Neural progenitor cell (in vitro differentiated cells): Measurements from ENCODE around the gene CGREF1. TPM values are rescaled to one million over a fixed set of nuclear protein-coding genes. Genes with fewer than 3 reads are reported as not detected.

ENCODE experiments used
- DNase-seq: peaks from one replicate; pipeline ENCODE4 v3.0.0-alpha.2; 2016; ENCODE audit warnings: low spot score
- H2AFZ ChIP-seq: fragments of 200-600 bp; sonication (generic); replicated peaks from 2 replicates; pipeline ENCODE4 v1.6.1; 2016; ENCODE audit warnings: antibody characterized with exemption
- H3F3A ChIP-seq: fragments of 200-600 bp; sonication (generic); 2 replicates; pipeline ENCODE4 v1.6.1; 2016; ENCODE audit warnings: antibody characterized with exemption, low read depth
- H3K27ac ChIP-seq: fragments of 200-600 bp; sonication (generic); 2 replicates; pipeline ENCODE4 v1.5.1; 2016; ENCODE audit warnings: mild to moderate bottlenecking
- H3K27me3 ChIP-seq: fragments of 200-600 bp; sonication (generic); 2 replicates; pipeline ENCODE4 v1.6.1; 2016; ENCODE audit warnings: mild to moderate bottlenecking, moderate library complexity
- H3K36me3 ChIP-seq: fragments of 200-600 bp; sonication (generic); 2 replicates; pipeline ENCODE4 v1.5.1; 2016
- H3K4me1 ChIP-seq: fragments of 200-600 bp; sonication (generic); 2 replicates; pipeline ENCODE4 v1.6.1; 2016; ENCODE audit warnings: mixed run types
- H3K4me2 ChIP-seq: fragments of 200-600 bp; sonication (generic); 2 replicates; pipeline ENCODE4 v1.6.1; 2016
- H3K4me3 ChIP-seq: fragments of 200-600 bp; sonication (generic); 2 replicates; pipeline ENCODE4 v1.5.1; 2016
- H3K79me2 ChIP-seq: fragments of 200-600 bp; sonication (generic); 2 replicates; pipeline ENCODE4 v1.6.1; 2016; ENCODE audit warnings: low read depth
- H3K9ac ChIP-seq: fragments of 200-600 bp; sonication (generic); 2 replicates; pipeline ENCODE4 v1.6.1; 2016
- H3K9me3 ChIP-seq: fragments of 200-600 bp; sonication (generic); 2 replicates; pipeline ENCODE4 v1.5.1; 2016; ENCODE audit warnings: low read depth
- H4K20me1 ChIP-seq: fragments of 200-600 bp; sonication (generic); 2 replicates; pipeline ENCODE4 v1.6.1; 2016; ENCODE audit warnings: low read depth
- H3K27ac Mint-ChIP-seq: 3 replicates; pipeline ENCODE4 v1.8.0; 2021; ENCODE audit warnings: mixed read lengths
- H3K27me3 Mint-ChIP-seq: 2 replicates; pipeline ENCODE4 v1.8.0; 2022; ENCODE audit warnings: low read depth, mild to moderate bottlenecking, inconsistent platforms, moderate library complexity, mixed read lengths; ENCODE audit not compliant: insufficient read depth
- H3K36me3 Mint-ChIP-seq: 3 replicates; pipeline ENCODE4 v1.8.0; 2021; ENCODE audit warnings: mixed read lengths
- H3K4me1 Mint-ChIP-seq: 3 replicates; pipeline ENCODE4 v1.8.0; 2021; ENCODE audit warnings: mixed read lengths
- H3K4me3 Mint-ChIP-seq: 3 replicates; pipeline ENCODE4 v1.8.0; 2021; ENCODE audit warnings: mild to moderate bottlenecking, moderate library complexity, mixed read lengths
- H3K9me3 Mint-ChIP-seq: 3 replicates; pipeline ENCODE4 v1.8.0; 2020; ENCODE audit warnings: mixed read lengths
- CTCF ChIP-seq: fragments of 200-600 bp; sonication (generic); IDR thresholded peaks from 2 replicates; pipeline ENCODE4 v1.5.1; 2017; ENCODE audit warnings: antibody characterized with exemption, mild to moderate bottlenecking
- EZH2 ChIP-seq: fragments of 200-600 bp; sonication (generic); IDR thresholded peaks from 2 replicates; pipeline ENCODE4 v1.6.1; 2017; ENCODE audit warnings: antibody characterized with exemption, mild to moderate bottlenecking, moderate library complexity
- EZH2phosphoT487 ChIP-seq: fragments of 200-600 bp; sonication (generic); IDR thresholded peaks from 2 replicates; pipeline ENCODE4 v1.6.1; 2017; ENCODE audit warnings: antibody characterized with exemption
- total RNA-seq: library from RNA; depleted of rRNA; stranded (reverse); fragments of >200 nt; gene quantifications from 2 replicates; pipeline ENCODE4 v1.2.3, GENCODE V29; 2015; ENCODE audit warnings: low replicate concordance

Gene CGREF1
- total RNA-seq, 1 donor from 2014 or later: 3.0 TPM

- no peak overlapping the region for H3K9ac ChIP-seq
- peak overlapping the region; percentile 84 for H3K4me2 ChIP-seq
- Mint-ChIP-seq H3K4me1 (peaks cover 56% of the 10 kb centered on the region), H3K36me3 (peaks cover 27% of the 10 kb centered on the region), H3K4me3 (peak overlapping the region; percentile 92), H3K27me3 (peaks cover 2% of the 10 kb centered on the region), H3K9me3 (no peaks in the 10 kb centered on the region), H3K27ac (no peak overlapping the region)
- peak overlapping the region; percentile 62 for H3K4me3 ChIP-seq
- H4K20me1 ChIP-seq: peaks cover 6% of the 10 kb centered on the region
- peaks cover 27% of the 10 kb centered on the region for H3F3A ChIP-seq
- peaks cover 20% of the 10 kb centered on the region for H3K79me2 ChIP-seq
- H3K36me3 ChIP-seq: no peaks in the 10 kb centered on the region
- H3K4me1 ChIP-seq: peaks cover 11% of the 10 kb centered on the region
- no peaks in the 10 kb centered on the region for H3K27me3 ChIP-seq
- H2AFZ ChIP-seq: peak overlapping the region; percentile 51
- no peaks in the 10 kb centered on the region for H3K9me3 ChIP-seq
- peak; percentile 69 for DNase-seq
- no peak overlapping the region for H3K27ac ChIP-seq
- TF ChIP-seq EZH2 (no peak), EZH2phosphoT487 (no peak), CTCF (no peak)
These were observed 46.7 kb downstream of the CGREF1 start for GRCh38 chr2:27071990-27072830.

GRCh38 chr2:27071277-27071989 is 47.5 kb downstream of the CGREF1 start, which contains the start of gene OST4:
Gene OST4, minus strand, starts transcription at chr2:27071654.
- H3K4me3 ChIP-seq: peak within 1 kb of the TSS; percentile 62
- H3K4me1 Mint-ChIP-seq: peaks cover 49% of the 10 kb centered on the region
- no peaks in the 10 kb centered on the region for H3K27me3 ChIP-seq
- peaks cover 6% of the 10 kb centered on the region for H4K20me1 ChIP-seq
- peaks cover 27% of the 10 kb centered on the region for H3K36me3 Mint-ChIP-seq
- peak within 1 kb of the TSS; percentile 38 for H2AFZ ChIP-seq
- H3F3A ChIP-seq: peaks cover 28% of the 10 kb centered on the region
- no peaks in the 10 kb centered on the region for H3K9me3 Mint-ChIP-seq
- peak within 1 kb of the TSS; percentile 98 for H3K4me3 Mint-ChIP-seq
- peak; percentile 98 for DNase-seq
- H3K9me3 ChIP-seq: no peaks in the 10 kb centered on the region
- no peak within 1 kb of the TSS for H3K27ac ChIP-seq
- H3K36me3 ChIP-seq: no peaks in the 10 kb centered on the region
- peaks cover 20% of the 10 kb centered on the region for H3K79me2 ChIP-seq
- no peak for TF ChIP-seq EZH2
- TF ChIP-seq CTCF: no peak
- no peak for TF ChIP-seq EZH2phosphoT487
- peak within 1 kb of the TSS; percentile 98 for H3K27ac Mint-ChIP-seq
- H3K9ac ChIP-seq: peak within 1 kb of the TSS; percentile 72
- peaks cover 2% of the 10 kb centered on the region for H3K27me3 Mint-ChIP-seq
- peaks cover 11% of the 10 kb centered on the region for H3K4me1 ChIP-seq
- H3K4me2 ChIP-seq: peak within 1 kb of the TSS; percentile 89

- Mint-ChIP-seq H3K4me1 (peaks cover 43% of the 10 kb centered on the region), H3K36me3 (peaks cover 30% of the 10 kb centered on the region)
- peak overlapping the region; percentile 17 for H2AFZ ChIP-seq
These were observed 48.2 kb downstream of the CGREF1 start for GRCh38 chr2:27070653-27071276.

More at GRCh38 chr2:27070653-27071276, 48.2 kb downstream of the CGREF1 start:
- peak overlapping the region; percentile 72 for H3K9ac ChIP-seq
- H3K27me3 ChIP-seq: no peaks in the 10 kb centered on the region
- TF ChIP-seq CTCF (no peak), EZH2phosphoT487 (no peak), EZH2 (no peak)
- no peaks in the 10 kb centered on the region for H3K36me3 ChIP-seq
- H3K27ac Mint-ChIP-seq: peak overlapping the region; percentile 98
- peaks cover 6% of the 10 kb centered on the region for H4K20me1 ChIP-seq
- peak overlapping the region; percentile 98 for H3K4me3 Mint-ChIP-seq
- no peak overlapping the region for H3K27ac ChIP-seq
- H3K4me2 ChIP-seq: peak overlapping the region; percentile 89
- peaks cover 2% of the 10 kb centered on the region for H3K27me3 Mint-ChIP-seq
- DNase-seq: no peak
- H3K79me2 ChIP-seq: peaks cover 20% of the 10 kb centered on the region
- peak overlapping the region; percentile 62 for H3K4me3 ChIP-seq
- H3K9me3 ChIP-seq: no peaks in the 10 kb centered on the region
- H3K4me1 ChIP-seq: peaks cover 11% of the 10 kb centered on the region
- no peaks in the 10 kb centered on the region for H3K9me3 Mint-ChIP-seq
- H3F3A ChIP-seq: peaks cover 32% of the 10 kb centered on the region
